HL-60/S4 treated with phorbol 12-myristate 13-acetate at 8.2 ng/mL for 4 days and 3 days (cell line): ENCODE data around the gene KDM4D.
"Not testable (repeated sequence)": the region's sequence is repeated elsewhere in the genome, so short reads cannot be mapped to it uniquely, and the experiment has no call there.

Experiments used
- in situ Hi-C: fragments of 300-500 bp; cut with MboI; formaldehyde crosslinking; loops from 2 replicates; pipeline ENCODE4 v1.15.0; 2022; ENCODE audit warnings: low sequenced_read_pairs

The KDM4D gene

GRCh38 chr11:94956963-94957362 lies 16.5 kb upstream of the KDM4D start:
- in situ Hi-C loops: no loop called here

- in situ Hi-C loops: no loop called here
These were observed 15.3 kb upstream of the KDM4D start for GRCh38 chr11:94958121-94958696.

GRCh38 chr11:94959179-94959578 lies 14.3 kb upstream of the KDM4D start:
- in situ Hi-C loops: no loop called here

- in situ Hi-C loops: no loop called here
These were observed 13.0 kb upstream of the KDM4D start for GRCh38 chr11:94960488-94960887.

- in situ Hi-C loops: no loop called here
These were observed 12.3 kb upstream of the KDM4D start for GRCh38 chr11:94961255-94961654.

GRCh38 chr11:94964934-94965333 lies 8.6 kb upstream of the KDM4D start:
- in situ Hi-C loops: no loop called here

GRCh38 chr11:94968334-94968958 lies 5.1 kb upstream of the KDM4D start:
- in situ Hi-C loops: no loop called here

GRCh38 chr11:94972700-94973098 lies 810 bp upstream of the KDM4D start:
- in situ Hi-C loops: no loop called here

- in situ Hi-C loops: no loop called here
These were observed 669 bp downstream of the KDM4D start for GRCh38 chr11:94974178-94974577.

GRCh38 chr11:94975599-94975998 lies 2.1 kb downstream of the KDM4D start:
- in situ Hi-C loops: no loop called here

- in situ Hi-C loops: no loop called here
These were observed 13.9 kb downstream of the KDM4D start for GRCh38 chr11:94987378-94987777.

- in situ Hi-C loops: no loop called here
These were observed 15.2 kb downstream of the KDM4D start for GRCh38 chr11:94988748-94989147.

- in situ Hi-C loops: no loop called here
These were observed 20.0 kb downstream of the KDM4D start for GRCh38 chr11:94993400-94993943.

GRCh38 chr11:94997437-94997836 lies 23.9 kb downstream of the KDM4D start:
- in situ Hi-C loops: no loop called here

- in situ Hi-C loops: no loop called here
These were observed 24.8 kb downstream of the KDM4D start for GRCh38 chr11:94998285-94998684.

- in situ Hi-C loops: no loop called here
These were observed 30.2 kb downstream of the KDM4D start for GRCh38 chr11:95003716-95004115.

GRCh38 chr11:95005642-95006041 lies 32.1 kb downstream of the KDM4D start:
- in situ Hi-C loops: no loop called here

- in situ Hi-C loops: no loop called here
These were observed 37.9 kb downstream of the KDM4D start for GRCh38 chr11:95011376-95011775.

GRCh38 chr11:95014184-95014821 lies 40.8 kb downstream of the KDM4D start:
- in situ Hi-C loops: no loop called here

GRCh38 chr11:95016139-95016538 lies 42.6 kb downstream of the KDM4D start:
- in situ Hi-C loops: no loop called here

GRCh38 chr11:95021468-95021867 lies 48.0 kb downstream of the KDM4D start:
- in situ Hi-C loops: not testable (repeated sequence)

- in situ Hi-C loops: no loop called here
These were observed 51.4 kb downstream of the KDM4D start, which contains the start of gene KDM4E for GRCh38 chr11:95024958-95025357. Gene KDM4E (plus strand): TSS chr11:95025258. CDS start chr11:95025558, 300 bp downstream.
